ENCODE data around the gene TUSC7.

- no peak for TF ChIP-seq POLR2A (IDR thresholded peaks at IDR 0.05)
- no peak for TF ChIP-seq CTCF (IDR thresholded peaks at IDR 0.05)
Observed at GRCh38 chr3:116743062-116743461, 33.5 kb downstream of the TUSC7 start.
